Mesodermal cell (in vitro differentiated cells): Measurements from ENCODE around the gene PF4V1. TPM values are rescaled to one million over a fixed set of nuclear protein-coding genes. Genes with fewer than 3 reads are reported as not detected.

Experiments used
- H3K27ac ChIP-seq: 2 replicates; pipeline ENCODE4 v1.7.0; 2013; ENCODE audit warnings: mild to moderate bottlenecking, low read depth, low read length, moderate library complexity; ENCODE audit not compliant: severe bottlenecking
- H3K36me3 ChIP-seq: 2 replicates; pipeline ENCODE4 v1.7.1; 2013; ENCODE audit warnings: mild to moderate bottlenecking, low read length, moderate library complexity; ENCODE audit not compliant: control insufficient read depth, insufficient read depth
- H3K4me1 ChIP-seq: one replicate; pipeline ENCODE4 v1.7.1; 2013; ENCODE audit warnings: mild to moderate bottlenecking, low read length; ENCODE audit not compliant: insufficient read depth, control insufficient read depth, poor library complexity, severe bottlenecking
- H3K4me3 ChIP-seq: 2 replicates; pipeline ENCODE4 v1.7.0; 2013; ENCODE audit warnings: low read length, control low read depth, mild to moderate bottlenecking; ENCODE audit not compliant: insufficient read depth, poor library complexity, severe bottlenecking; ENCODE audit errors: extremely low read depth
- H3K9me3 ChIP-seq: 2 replicates; pipeline ENCODE4 v1.7.1; 2013; ENCODE audit warnings: mild to moderate bottlenecking, low read length, moderate library complexity; ENCODE audit not compliant: control insufficient read depth
- WGBS, 2 experiments: methylation state at CpG; one replicate each; pipeline ENCODE4 v1.1.5; 2013; ENCODE audit warnings: missing lambda C conversion rate in 2 of 2; ENCODE audit not compliant: insufficient coverage in 2 of 2; 5-methylcytosine and 5-hydroxymethylcytosine counted together
- polyA plus RNA-seq, 2 experiments: library from polyadenylated mRNA; stranded (reverse); fragments of 50-300 nt; gene quantifications; one replicate each; pipeline ENCODE4 v1.2.3, GENCODE V29; 2013

The PF4V1 gene
- not detected for polyA plus RNA-seq (2013, experiment 1 of 2)
- not detected for polyA plus RNA-seq (2013, experiment 2 of 2)

GRCh38 chr4:73853246-73853704, at the start of gene PF4V1:
Gene PF4V1 (plus strand): TSS chr4:73853296. CDS start chr4:73853363, 67 bp downstream.
- no peak within 1 kb of the TSS for H3K4me3 ChIP-seq
- H3K4me1 ChIP-seq = no peaks in the 10 kb centered on the region
- H3K27ac ChIP-seq = no peak within 1 kb of the TSS
- H3K9me3 ChIP-seq = no peaks in the 10 kb centered on the region
- no peaks in the 10 kb centered on the region for H3K36me3 ChIP-seq
- 90 to 95% methylated on average over 19 to 21 of the region's 22 CpGs for WGBS, 2 experiments

GRCh38 chr4:73810191-73810590, 42.9 kb upstream of the PF4V1 start:
- H3K9me3 ChIP-seq = no peaks in the 10 kb centered on the region
- no peaks in the 10 kb centered on the region for H3K4me1 ChIP-seq
- no peak overlapping the region for H3K27ac ChIP-seq
- H3K36me3 ChIP-seq = no peaks in the 10 kb centered on the region
- H3K4me3 ChIP-seq = no peak overlapping the region
- 95% methylated on average over 2 of the region's 3 CpGs; no CpG with 5 or more reads in 1 of the 2 experiments for whole genome bisulfite sequencing, 2 experiments

- H3K27ac ChIP-seq = no peak overlapping the region
- no peaks in the 10 kb centered on the region for H3K36me3 ChIP-seq
- no peaks in the 10 kb centered on the region for H3K4me1 ChIP-seq
- no peak overlapping the region for H3K4me3 ChIP-seq
- 71% methylated on average over 1 of the region's 1 CpG; no CpG with 5 or more reads in 1 of the 2 experiments for WGBS, 2 experiments
- no peaks in the 10 kb centered on the region for H3K9me3 ChIP-seq
Measured at GRCh38 chr4:73811841-73812240, 41.3 kb upstream of the PF4V1 start.

- 100% methylated on average over 1 of the region's 1 CpG; no CpG with 5 or more reads in 1 of the 2 experiments for WGBS, 2 experiments
- no peaks in the 10 kb centered on the region for H3K36me3 ChIP-seq
- no peak overlapping the region for H3K4me3 ChIP-seq
- no peaks in the 10 kb centered on the region for H3K4me1 ChIP-seq
- H3K27ac ChIP-seq = no peak overlapping the region
- H3K9me3 ChIP-seq = no peaks in the 10 kb centered on the region
Measured at GRCh38 chr4:73814679-73815078, 38.4 kb upstream of the PF4V1 start.

- no peaks in the 10 kb centered on the region for H3K4me1 ChIP-seq
- H3K4me3 ChIP-seq = no peak overlapping the region
- whole genome bisulfite sequencing, 2 experiments = 80% methylated on average over 1 of the region's 1 CpG; no CpG with 5 or more reads in 1 of the 2 experiments
- H3K36me3 ChIP-seq = no peaks in the 10 kb centered on the region
- H3K27ac ChIP-seq = no peak overlapping the region
- no peaks in the 10 kb centered on the region for H3K9me3 ChIP-seq
Measured at GRCh38 chr4:73815145-73815544, 38.0 kb upstream of the PF4V1 start.

GRCh38 chr4:73816814-73817213, 36.3 kb upstream of the PF4V1 start:
- Histone ChIP-seq H3K36me3 (no peaks in the 10 kb centered on the region), H3K27ac (no peak overlapping the region), H3K9me3 (no peaks in the 10 kb centered on the region), H3K4me3 (no peak overlapping the region), H3K4me1 (no peaks in the 10 kb centered on the region)
- WGBS, 2 experiments = 71 to 73% methylated on average over 2 of the region's 3 CpGs

GRCh38 chr4:73817341-73817740, 35.8 kb upstream of the PF4V1 start:
- Histone ChIP-seq H3K4me3 (no peak overlapping the region), H3K36me3 (no peaks in the 10 kb centered on the region), H3K27ac (no peak overlapping the region), H3K9me3 (no peaks in the 10 kb centered on the region), H3K4me1 (no peaks in the 10 kb centered on the region)
- WGBS, 2 experiments = no CpG with 5 or more reads among the region's 1 CpG

GRCh38 chr4:73821325-73821724, 31.8 kb upstream of the PF4V1 start:
- no peaks in the 10 kb centered on the region for H3K4me1 ChIP-seq
- H3K4me3 ChIP-seq = no peak overlapping the region
- WGBS, 2 experiments = 74 to 100% methylated on average over 1 to 2 of the region's 4 CpGs
- H3K27ac ChIP-seq = no peak overlapping the region
- H3K9me3 ChIP-seq = no peaks in the 10 kb centered on the region
- no peaks in the 10 kb centered on the region for H3K36me3 ChIP-seq

GRCh38 chr4:73822389-73822788, 30.7 kb upstream of the PF4V1 start:
- no peak overlapping the region for H3K27ac ChIP-seq
- 93 to 100% methylated on average over 2 of the region's 3 CpGs for WGBS, 2 experiments
- H3K9me3 ChIP-seq = no peaks in the 10 kb centered on the region
- H3K36me3 ChIP-seq = no peaks in the 10 kb centered on the region
- no peak overlapping the region for H3K4me3 ChIP-seq
- H3K4me1 ChIP-seq = no peaks in the 10 kb centered on the region

- Histone ChIP-seq H3K36me3 (no peaks in the 10 kb centered on the region), H3K27ac (no peak overlapping the region), H3K4me3 (no peak overlapping the region), H3K9me3 (no peaks in the 10 kb centered on the region), H3K4me1 (no peaks in the 10 kb centered on the region)
Measured at GRCh38 chr4:73822812-73823504, 30.1 kb upstream of the PF4V1 start.

- H3K4me3 ChIP-seq = no peak overlapping the region
- H3K27ac ChIP-seq = no peak overlapping the region
- H3K9me3 ChIP-seq = no peaks in the 10 kb centered on the region
- H3K4me1 ChIP-seq = no peaks in the 10 kb centered on the region
- H3K36me3 ChIP-seq = no peaks in the 10 kb centered on the region
Measured at GRCh38 chr4:73823760-73824159, 29.3 kb upstream of the PF4V1 start.
